Measurements from ENCODE around the gene DAB2IP. TPM values are rescaled to one million over a fixed set of nuclear protein-coding genes. Genes with fewer than 3 reads are reported as not detected.

The DAB2IP gene
- total RNA-seq, 1 donor from 2014 or later, result 24.3 TPM

DNA sequence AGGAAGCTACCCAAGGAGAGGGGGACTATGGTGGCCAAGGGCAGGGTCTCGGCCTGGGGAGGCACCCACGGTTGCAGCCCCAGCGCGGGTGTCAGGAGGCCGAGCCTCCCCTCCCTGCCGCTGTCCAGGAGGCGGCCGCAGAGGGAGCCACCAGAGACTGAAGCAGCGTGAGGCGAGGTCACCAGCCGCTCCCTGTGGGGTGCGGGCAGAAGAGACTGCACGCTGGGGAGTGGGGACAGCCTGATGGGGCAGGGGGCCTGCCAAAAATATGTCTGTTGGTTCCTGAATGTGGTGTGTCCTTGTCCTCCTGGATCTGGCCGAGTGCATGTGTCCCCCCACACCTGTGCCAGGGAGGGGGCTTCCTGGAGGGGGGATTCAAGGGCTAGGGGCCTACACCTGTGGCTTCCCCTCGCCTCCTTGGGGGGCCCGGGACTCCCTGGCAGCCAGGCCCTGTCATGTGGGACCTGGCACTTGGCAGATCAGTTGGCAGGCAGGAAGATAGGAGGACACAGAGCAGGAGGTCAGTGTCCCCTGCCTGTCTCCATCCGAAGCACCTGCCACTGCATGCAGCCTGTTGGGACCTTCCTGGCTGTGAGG lies 131.2 kb downstream of the DAB2IP start:
- peaks cover 68% of the 10 kb centered on the region for H3K4me1 Mint-ChIP-seq
- Histone ChIP-seq H3K27ac (peak overlapping the region; percentile 71), H3K9ac (no peak overlapping the region), H3K36me3 (no peaks in the 10 kb centered on the region), H3K4me2 (no peak overlapping the region), H3K9me3 (ENCODE audit: low read depth) (no peaks in the 10 kb centered on the region), H3F3A (ENCODE audit: low read depth) (peaks cover 44% of the 10 kb centered on the region), H4K20me1 (ENCODE audit: low read depth) (peaks cover 32% of the 10 kb centered on the region), H3K79me2 (ENCODE audit: low read depth) (peaks cover 12% of the 10 kb centered on the region), H3K27me3 (no peaks in the 10 kb centered on the region), H3K4me1 (peaks cover 60% of the 10 kb centered on the region), H2AFZ (replicated peaks) (no peak overlapping the region), H3K4me3 (no peak overlapping the region)
- H3K4me3 Mint-ChIP-seq, result no peak overlapping the region
- peaks cover 6% of the 10 kb centered on the region for H3K9me3 Mint-ChIP-seq
- H3K27ac Mint-ChIP-seq, result peak overlapping the region; percentile 90
- H3K36me3 Mint-ChIP-seq, result peaks cover 31% of the 10 kb centered on the region
- TF ChIP-seq EZH2phosphoT487 (IDR thresholded peaks at IDR 0.05), result no peak
- TF ChIP-seq, protein P1, sequence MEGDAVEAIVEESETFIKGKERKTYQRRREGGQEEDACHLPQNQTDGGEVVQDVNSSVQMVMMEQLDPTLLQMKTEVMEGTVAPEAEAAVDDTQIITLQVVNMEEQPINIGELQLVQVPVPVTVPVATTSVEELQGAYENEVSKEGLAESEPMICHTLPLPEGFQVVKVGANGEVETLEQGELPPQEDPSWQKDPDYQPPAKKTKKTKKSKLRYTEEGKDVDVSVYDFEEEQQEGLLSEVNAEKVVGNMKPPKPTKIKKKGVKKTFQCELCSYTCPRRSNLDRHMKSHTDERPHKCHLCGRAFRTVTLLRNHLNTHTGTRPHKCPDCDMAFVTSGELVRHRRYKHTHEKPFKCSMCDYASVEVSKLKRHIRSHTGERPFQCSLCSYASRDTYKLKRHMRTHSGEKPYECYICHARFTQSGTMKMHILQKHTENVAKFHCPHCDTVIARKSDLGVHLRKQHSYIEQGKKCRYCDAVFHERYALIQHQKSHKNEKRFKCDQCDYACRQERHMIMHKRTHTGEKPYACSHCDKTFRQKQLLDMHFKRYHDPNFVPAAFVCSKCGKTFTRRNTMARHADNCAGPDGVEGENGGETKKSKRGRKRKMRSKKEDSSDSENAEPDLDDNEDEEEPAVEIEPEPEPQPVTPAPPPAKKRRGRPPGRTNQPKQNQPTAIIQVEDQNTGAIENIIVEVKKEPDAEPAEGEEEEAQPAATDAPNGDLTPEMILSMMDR (IDR thresholded peaks at IDR 0.05), result no peak
- DNase-seq (ENCODE audit: low spot score), result no peak
- peaks cover 13% of the 10 kb centered on the region for H3K27me3 Mint-ChIP-seq (ENCODE audit: insufficient read depth, low read depth)

GRCh38 chr9:121783111-121783510 lies 131.7 kb downstream of the DAB2IP start:
- H2AFZ ChIP-seq (replicated peaks), result no peak overlapping the region
- peaks cover 62% of the 10 kb centered on the region for H3K4me1 ChIP-seq
- DNase-seq (ENCODE audit: low spot score), result no peak
- Mint-ChIP-seq H3K27me3 (ENCODE audit: insufficient read depth, low read depth) (peaks cover 13% of the 10 kb centered on the region), H3K4me1 (peaks cover 70% of the 10 kb centered on the region), H3K9me3 (peaks cover 6% of the 10 kb centered on the region), H3K27ac (peak overlapping the region; percentile 90), H3K4me3 (no peak overlapping the region), H3K36me3 (peaks cover 27% of the 10 kb centered on the region)
- peak overlapping the region; percentile 56 for H3K4me2 ChIP-seq
- no peaks in the 10 kb centered on the region for H3K36me3 ChIP-seq
- no peaks in the 10 kb centered on the region for H3K9me3 ChIP-seq (ENCODE audit: low read depth)
- peaks cover 12% of the 10 kb centered on the region for H3K79me2 ChIP-seq (ENCODE audit: low read depth)
- H4K20me1 ChIP-seq (ENCODE audit: low read depth), result peaks cover 32% of the 10 kb centered on the region
- H3K27me3 ChIP-seq, result no peaks in the 10 kb centered on the region
- TF ChIP-seq, protein P1 (IDR thresholded peaks at IDR 0.05), result no peak
- TF ChIP-seq EZH2phosphoT487 (IDR thresholded peaks at IDR 0.05) (no peak), EZH2 (IDR thresholded peaks at IDR 0.05) (no peak)
- no peak overlapping the region for H3K4me3 ChIP-seq
- peak overlapping the region; percentile 71 for H3K27ac ChIP-seq
- H3F3A ChIP-seq (ENCODE audit: low read depth), result peaks cover 44% of the 10 kb centered on the region
- no peak overlapping the region for H3K9ac ChIP-seq

DNA sequence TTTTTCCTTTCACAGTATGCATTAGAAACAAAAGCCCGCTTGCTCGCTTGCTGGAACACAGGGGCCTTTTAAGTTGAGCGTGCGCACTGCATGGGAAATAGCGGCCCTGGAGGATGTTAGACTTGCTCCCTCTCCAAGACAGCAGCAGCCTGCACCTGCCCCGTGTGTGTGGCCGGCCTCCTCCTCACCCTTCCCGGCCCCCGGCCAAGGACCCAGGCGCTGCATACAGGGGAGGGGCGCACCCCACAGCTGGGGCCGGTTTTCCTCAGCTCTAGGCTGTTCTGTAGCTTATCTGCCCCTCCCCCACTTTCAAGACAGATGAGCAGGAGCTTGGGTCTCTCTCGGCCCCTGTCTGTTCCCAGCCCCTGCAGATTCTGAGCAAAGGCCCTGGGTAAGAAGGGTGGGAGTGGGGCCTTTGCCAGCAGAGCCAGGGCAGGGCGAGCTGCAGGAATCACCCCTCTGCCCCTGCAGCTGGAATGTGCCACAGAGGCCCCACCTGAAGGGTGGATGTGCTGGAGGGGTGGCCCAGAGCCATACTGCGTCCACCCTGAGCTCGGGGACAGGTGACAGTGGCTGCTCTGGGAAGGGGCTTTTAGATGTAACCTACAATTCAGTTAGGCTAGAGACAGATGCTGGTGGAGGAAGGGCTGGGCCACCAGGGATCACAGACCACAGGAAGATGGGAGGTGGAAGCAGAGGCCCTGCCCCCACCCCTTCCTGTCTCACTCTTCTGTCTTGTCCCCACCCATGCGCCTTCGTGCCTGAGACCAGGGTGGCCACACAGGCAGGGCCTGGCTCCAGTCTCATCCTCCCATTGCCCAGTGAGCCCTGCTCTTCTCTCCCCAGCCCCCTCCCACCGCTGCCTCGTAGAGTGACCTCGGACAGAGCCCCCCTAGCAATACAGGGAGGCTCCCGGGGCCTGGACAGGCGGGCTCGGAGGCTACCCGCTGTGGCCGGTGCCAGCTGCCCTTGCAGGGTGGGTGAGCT lies 132.4 kb downstream of the DAB2IP start:
- Histone ChIP-seq H2AFZ (replicated peaks) (no peak overlapping the region), H4K20me1 (ENCODE audit: low read depth) (peaks cover 31% of the 10 kb centered on the region), H3K9ac (no peak overlapping the region), H3K9me3 (ENCODE audit: low read depth) (no peaks in the 10 kb centered on the region), H3K27ac (peak overlapping the region; percentile 71), H3K36me3 (no peaks in the 10 kb centered on the region), H3K4me1 (peaks cover 60% of the 10 kb centered on the region), H3K4me2 (peak overlapping the region; percentile 56), H3K79me2 (ENCODE audit: low read depth) (peaks cover 12% of the 10 kb centered on the region), H3F3A (ENCODE audit: low read depth) (peaks cover 38% of the 10 kb centered on the region), H3K4me3 (no peak overlapping the region), H3K27me3 (no peaks in the 10 kb centered on the region)
- Mint-ChIP-seq H3K9me3 (peaks cover 2% of the 10 kb centered on the region), H3K27me3 (ENCODE audit: insufficient read depth, low read depth) (peaks cover 13% of the 10 kb centered on the region), H3K36me3 (peaks cover 23% of the 10 kb centered on the region), H3K27ac (peak overlapping the region; percentile 90), H3K4me3 (no peak overlapping the region), H3K4me1 (peaks cover 69% of the 10 kb centered on the region)
- peak; percentile 83 for DNase-seq (ENCODE audit: low spot score)
- no peak for TF ChIP-seq EZH2phosphoT487 (IDR thresholded peaks at IDR 0.05)
- no peak for TF ChIP-seq EZH2 (IDR thresholded peaks at IDR 0.05)
- TF ChIP-seq, protein P1 (IDR thresholded peaks at IDR 0.05), result no peak

Data from neural progenitor cell (in vitro differentiated cells).